CD4-positive, alpha-beta memory T cell (primary cell): Measurements from ENCODE around the gene B4GALNT3. TPM values are rescaled to one million over a fixed set of nuclear protein-coding genes. Genes with fewer than 3 reads are reported as not detected.

Experiments
- CTCF ChIA-PET: fragments of 350-600 bp; sonication (Branson Sonifier 250); formaldehyde crosslinking; loops from one replicate; lab custom pipeline; 2021; ENCODE audit warnings: inconsistent platforms; ENCODE audit not compliant: partially characterized antibody; lab: Charles Lee
- POLR2A ChIA-PET: fragments of 350-600 bp; sonication (Branson Sonifier 250); formaldehyde crosslinking; loops from one replicate; lab custom pipeline; 2021; ENCODE audit not compliant: partially characterized antibody; lab: Charles Lee
- DNase-seq, 5 donors: peaks; one replicate each; pipeline versions ENCODE4 v3.0.0 to v3.0.0-alpha.2; 2020 to 2022; ENCODE audit warnings: mixed read lengths in 1 of 5
- H3K27ac ChIP-seq: one replicate; pipeline ENCODE4 v1.7.0; 2013; ENCODE audit warnings: low read depth, low read length
- H3K27me3 ChIP-seq: 2 replicates; pipeline ENCODE4 v1.7.0; 2013; ENCODE audit warnings: mild to moderate bottlenecking, low read length, moderate library complexity; ENCODE audit not compliant: insufficient read depth
- H3K36me3 ChIP-seq: 2 replicates; pipeline ENCODE4 v1.7.0; 2013; ENCODE audit warnings: mild to moderate bottlenecking, low read length, moderate library complexity; ENCODE audit not compliant: insufficient read depth
- H3K4me1 ChIP-seq: 2 replicates; pipeline ENCODE4 v1.7.0; 2013; ENCODE audit warnings: mild to moderate bottlenecking, low read length, moderate library complexity; ENCODE audit not compliant: insufficient read depth
- H3K4me3 ChIP-seq, 2 donors: one replicate each; pipeline ENCODE4 v1.7.0; 2013; ENCODE audit warnings: low read length in 2 of 2, mild to moderate bottlenecking in 1 of 2
- H3K9me3 ChIP-seq, 2 donors: one replicate each; pipeline ENCODE4 v1.7.0; 2013; ENCODE audit warnings: low read length in 2 of 2, control low read depth in 1 of 2; ENCODE audit not compliant: control insufficient read depth in 1 of 2
- H3K27ac Mint-ChIP-seq, 7 donors: one replicate each; pipeline ENCODE4 v1.8.0; 2020 to 2021; ENCODE audit warnings: mixed read lengths in 7 of 7, mild to moderate bottlenecking in 6 of 7, inconsistent platforms in 3 of 7, moderate library complexity in 3 of 7
- H3K27me3 Mint-ChIP-seq, 2 donors: one replicate each; pipeline ENCODE4 v1.8.0; 2020 to 2021; ENCODE audit warnings: mixed read lengths in 2 of 2
- H3K36me3 Mint-ChIP-seq, 2 donors: one replicate each; pipeline ENCODE4 v1.8.0; 2020 to 2021; ENCODE audit warnings: mixed read lengths in 2 of 2, inconsistent platforms in 1 of 2, mild to moderate bottlenecking in 1 of 2
- H3K4me1 Mint-ChIP-seq, 4 donors: one replicate each; pipeline ENCODE4 v1.8.0; 2020 to 2021; ENCODE audit warnings: mixed read lengths in 4 of 4, mild to moderate bottlenecking in 1 of 4
- H3K4me3 Mint-ChIP-seq, 8 donors: one replicate each; pipeline ENCODE4 v1.8.0; 2020 to 2021; ENCODE audit warnings: mixed read lengths in 8 of 8, mild to moderate bottlenecking in 7 of 8, moderate library complexity in 6 of 8, inconsistent platforms in 3 of 8
- H3K9me3 Mint-ChIP-seq, 8 donors: one replicate each; pipeline ENCODE4 v1.8.0; 2020 to 2021; ENCODE audit warnings: mixed read lengths in 8 of 8, mild to moderate bottlenecking in 5 of 8, inconsistent platforms in 3 of 8, moderate library complexity in 1 of 8
- intact Hi-C: fragments of 100-400 bp; cut with micrococcal nuclease; formaldehyde crosslinking; loops from one replicate; pipeline ENCODE4 v1.15.1; 2023
- polyA plus RNA-seq, 2 donors: library from polyadenylated mRNA; unstranded; fragments of 300-500 nt; fragmentation: Illumina TruSeq; gene quantifications; one replicate each; pipeline ENCODE4 v1.2.3, GENCODE V29; 2021
- total RNA-seq, 2 experiments: library from RNA; stranded (reverse); gene quantifications; one replicate each; pipeline ENCODE4 v1.2.3, GENCODE V29; 2021

Gene B4GALNT3
- total and polyA plus RNA-seq, 4 experiments from 2014 or later: 0.18 to 4.8 (median 2.4) TPM

- Histone ChIP-seq H3K27me3 (no peaks in the 10 kb centered on the region), H3K27ac (peak overlapping the region; percentile 13), H3K9me3 (no peaks in the 10 kb centered on the region), H3K36me3 (no peaks in the 10 kb centered on the region), H3K4me3 (peak overlapping the region in 1 of 2 donors; percentile 65), H3K4me1 (peaks cover 50% of the 10 kb centered on the region)
- CTCF ChIA-PET: interaction anchor here (0.6 to 12.7 kb wide), 16 partner anchors 8 to 524 kb away, joined by 3 to 219 read pairs (median 5); partner anchors contain the start of genes ERC1 and RAD52
- Mint-ChIP-seq H3K27me3 (no peaks in the 10 kb centered on the region), H3K9me3 (peaks cover 0 to 2% (median 0%) of the 10 kb centered on the region in 8 donors), H3K4me3 (peak overlapping the region in 7 of 8 donors; percentile 26 to 90 (median 86)), H3K27ac (peak overlapping the region; percentile 22 to 88 (median 78)), H3K4me1 (peaks cover 41 to 61% (median 49%) of the 10 kb centered on the region in 4 donors), H3K36me3 (peaks cover 0 to 7% of the 10 kb centered on the region in 2 donors)
- intact Hi-C loops: loop anchor here (1.0 to 10.0 kb wide), 4 partner anchors 246 to 1023 kb away; partner anchors contain the start of genes FBXL14 and RAD52
- no peak for DNase-seq
- POLR2A ChIA-PET: interaction anchor here (1.5 to 2.3 kb wide), 5 partner anchors 182 to 380 kb away, joined by 4 to 10 read pairs (median 7); partner anchors contain the start of gene RAD52
Observed at GRCh38 chr12:569091-569676, 109.4 kb downstream of the B4GALNT3 start.

DNA sequence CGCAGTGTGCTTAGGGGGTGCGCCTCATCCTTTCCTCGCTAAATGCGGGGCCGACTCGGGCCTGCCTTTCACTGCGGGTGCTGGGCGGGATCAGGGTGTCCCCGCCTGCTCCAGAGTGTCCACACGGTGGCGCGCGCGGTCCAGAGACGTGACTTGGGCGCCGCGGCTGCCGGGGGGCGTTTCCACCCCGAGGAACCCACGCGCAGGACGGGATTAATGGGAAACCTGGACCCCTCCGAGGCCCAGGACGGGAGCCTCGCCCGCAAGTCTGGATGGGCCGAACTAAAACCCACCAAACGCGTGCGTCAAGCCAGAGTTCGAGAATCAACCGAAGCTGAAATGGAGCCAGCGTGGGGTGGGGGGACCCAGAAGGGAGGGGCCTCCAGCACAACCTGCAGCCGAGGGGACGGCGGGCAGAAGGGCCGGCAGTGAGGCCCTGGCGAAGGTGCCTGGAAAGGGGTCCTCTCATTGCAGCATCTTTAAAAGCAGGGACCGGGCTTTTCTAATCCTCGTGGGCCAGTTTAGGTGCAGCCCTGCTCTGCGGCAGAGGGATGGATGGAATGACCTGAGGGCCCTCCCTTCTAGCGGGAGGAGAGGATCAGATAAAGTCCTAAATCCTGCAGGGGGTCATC lies 110.2 kb downstream of the B4GALNT3 start:
- Mint-ChIP-seq H3K4me3 (peak overlapping the region; percentile 78 to 90 (median 86)), H3K36me3 (peaks cover 0 to 4% of the 10 kb centered on the region in 2 donors), H3K27me3 (no peaks in the 10 kb centered on the region), H3K9me3 (peaks cover 0 to 2% (median 0%) of the 10 kb centered on the region in 8 donors), H3K4me1 (peaks cover 35 to 54% (median 42%) of the 10 kb centered on the region in 4 donors), H3K27ac (peak overlapping the region in 6 of 7 donors; percentile 64 to 88 (median 80))
- ChIA-PET POLR2A (interaction anchor here (1.5 to 2.3 kb wide), 5 partner anchors 182 to 379 kb away, joined by 4 to 10 read pairs (median 7); partner anchors contain the start of gene RAD52), CTCF (interaction anchor here (0.7 to 12.7 kb wide), 18 partner anchors 9 to 523 kb away, joined by 3 to 219 read pairs (median 4); partner anchors contain the start of genes ERC1 and RAD52)
- DNase-seq: peak; percentile 79 to 84 (median 82)
- no peaks in the 10 kb centered on the region for H3K9me3 ChIP-seq
- peak overlapping the region; percentile 47 for H3K27ac ChIP-seq
- no peaks in the 10 kb centered on the region for H3K36me3 ChIP-seq
- peak overlapping the region; percentile 52 to 65 for H3K4me3 ChIP-seq
- peaks cover 43% of the 10 kb centered on the region for H3K4me1 ChIP-seq
- no peaks in the 10 kb centered on the region for H3K27me3 ChIP-seq
- intact Hi-C loops: loop anchor here (1.0 to 10.0 kb wide), 4 partner anchors 245 to 1022 kb away; partner anchors contain the start of genes FBXL14 and RAD52

GRCh38 chr12:570435-570920 lies 110.7 kb downstream of the B4GALNT3 start:
- ChIA-PET CTCF (interaction anchor here (0.7 to 12.7 kb wide), 15 partner anchors 10 to 522 kb away, joined by 3 to 219 read pairs (median 4); partner anchors contain the start of gene RAD52), POLR2A (interaction anchor here (1.5 to 2.3 kb wide), 5 partner anchors 181 to 379 kb away, joined by 4 to 10 read pairs (median 7); partner anchors contain the start of gene RAD52)
- Histone ChIP-seq H3K4me1 (peaks cover 37% of the 10 kb centered on the region), H3K27ac (peak overlapping the region; percentile 47), H3K9me3 (no peaks in the 10 kb centered on the region), H3K4me3 (peak overlapping the region in 1 of 2 donors; percentile 65), H3K36me3 (no peaks in the 10 kb centered on the region), H3K27me3 (no peaks in the 10 kb centered on the region)
- Mint-ChIP-seq H3K27me3 (no peaks in the 10 kb centered on the region), H3K27ac (no peak overlapping the region), H3K9me3 (peaks cover 0 to 2% (median 0%) of the 10 kb centered on the region in 8 donors), H3K4me3 (peak overlapping the region in 3 of 8 donors; percentile 35 to 86 (median 52)), H3K36me3 (peaks cover 0 to 4% of the 10 kb centered on the region in 2 donors), H3K4me1 (peaks cover 29 to 48% (median 39%) of the 10 kb centered on the region in 4 donors)
- intact Hi-C loops: no loop called here
- no peak for DNase-seq

GRCh38 chr12:570921-571794 lies 111.4 kb downstream of the B4GALNT3 start:
- Histone ChIP-seq H3K4me1 (peaks cover 37% of the 10 kb centered on the region), H3K4me3 (no peak overlapping the region), H3K36me3 (no peaks in the 10 kb centered on the region), H3K27me3 (no peaks in the 10 kb centered on the region), H3K27ac (no peak overlapping the region), H3K9me3 (no peaks in the 10 kb centered on the region)
- peaks cover 25 to 47% (median 38%) of the 10 kb centered on the region in 4 donors for H3K4me1 Mint-ChIP-seq
- peaks cover 0 to 2% (median 0%) of the 10 kb centered on the region in 8 donors for H3K9me3 Mint-ChIP-seq
- H3K27ac Mint-ChIP-seq: peak overlapping the region in 3 of 7 donors; percentile 13 to 57 (median 42)
- peaks cover 0 to under 1% of the 10 kb centered on the region in 2 donors for H3K36me3 Mint-ChIP-seq
- ChIA-PET CTCF (interaction anchor here (0.7 to 12.7 kb wide), 10 partner anchors 52 to 522 kb away, joined by 3 to 219 read pairs (median 6); partner anchors contain the start of genes RAD52 and WNK1), POLR2A (interaction anchor here (1.6 to 2.3 kb wide), 2 partner anchors 180 to 183 kb away, joined by 6 to 10 read pairs; no protein-coding TSS in a partner anchor)
- intact Hi-C loops: no loop called here
- DNase-seq: no peak
- no peaks in the 10 kb centered on the region for H3K27me3 Mint-ChIP-seq
- peak overlapping the region in 4 of 8 donors; percentile 35 to 58 (median 46) for H3K4me3 Mint-ChIP-seq

DNA sequence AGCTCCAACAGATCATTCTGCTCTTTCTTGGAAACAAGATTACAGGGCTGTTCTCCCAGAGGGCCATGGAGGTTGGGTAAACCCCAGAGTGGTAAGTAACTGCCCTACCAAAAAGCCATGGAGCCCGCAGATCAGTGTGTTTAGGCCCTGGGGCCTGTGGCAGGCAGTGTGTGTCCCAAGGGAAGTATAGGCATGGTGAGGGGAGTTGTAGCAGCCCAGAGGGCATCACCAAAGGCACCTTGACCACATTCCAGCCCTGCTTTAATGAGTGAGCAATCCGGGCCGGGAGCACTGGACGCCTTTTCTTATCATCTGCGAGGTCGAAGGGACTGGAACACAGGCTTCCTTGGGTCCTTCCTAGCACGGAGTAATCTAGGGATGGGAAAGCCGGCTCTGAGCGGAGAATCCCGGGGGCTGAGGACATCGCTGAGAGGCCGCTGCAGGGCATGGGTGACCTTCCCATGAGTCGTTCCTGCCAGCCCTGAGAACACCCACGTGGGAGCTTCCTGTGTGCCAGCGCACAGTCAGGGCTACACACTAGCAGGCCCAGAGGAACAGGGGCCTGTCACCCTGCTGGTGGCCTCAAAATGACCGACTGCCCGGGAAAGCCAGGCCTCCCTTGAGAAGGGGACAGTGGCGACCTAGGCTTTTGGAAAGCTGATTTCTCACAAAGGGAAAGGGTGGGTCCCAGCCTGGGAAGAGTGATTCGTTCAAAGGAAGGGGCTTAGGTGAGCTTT lies 112.2 kb downstream of the B4GALNT3 start:
- no peak for DNase-seq
- CTCF ChIA-PET: interaction anchor here (0.8 to 12.7 kb wide), 6 partner anchors 179 to 521 kb away, joined by 3 to 219 read pairs (median 9); partner anchors contain the start of genes RAD52 and WNK1
- no peaks in the 10 kb centered on the region for H3K36me3 ChIP-seq
- POLR2A ChIA-PET: interaction anchor here (1.0 kb wide), 1 partner anchor 181 kb away, joined by 3 read pairs; no protein-coding TSS in a partner anchor
- no peaks in the 10 kb centered on the region for H3K36me3 Mint-ChIP-seq
- intact Hi-C loops: no loop called here
- H3K27me3 ChIP-seq: no peaks in the 10 kb centered on the region
- H3K4me1 Mint-ChIP-seq: peaks cover 22 to 45% (median 34%) of the 10 kb centered on the region in 4 donors
- H3K9me3 Mint-ChIP-seq: peaks cover 0 to 2% (median 0%) of the 10 kb centered on the region in 8 donors
- no peak overlapping the region for H3K4me3 ChIP-seq
- H3K4me3 Mint-ChIP-seq: peak overlapping the region in 3 of 8 donors; percentile 5 to 35 (median 11)
- H3K27ac Mint-ChIP-seq: peak overlapping the region in 2 of 7 donors; percentile 13 to 41
- H3K27ac ChIP-seq: no peak overlapping the region
- H3K27me3 Mint-ChIP-seq: no peaks in the 10 kb centered on the region
- H3K9me3 ChIP-seq: no peaks in the 10 kb centered on the region
- H3K4me1 ChIP-seq: peaks cover 37% of the 10 kb centered on the region
